NCI-H2171 (cell line): ENCODE results near the gene S100G.
"Not testable (repeated sequence)": the region's sequence is repeated elsewhere in the genome, so short reads cannot be mapped to it uniquely, and the experiment has no call there.

Source experiments
- DNase-seq: peaks from one replicate; lab custom pipeline; 2025; lab: John Stamatoyannopoulos, UW

Gene S100G, protein sequence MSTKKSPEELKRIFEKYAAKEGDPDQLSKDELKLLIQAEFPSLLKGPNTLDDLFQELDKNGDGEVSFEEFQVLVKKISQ

DNA sequence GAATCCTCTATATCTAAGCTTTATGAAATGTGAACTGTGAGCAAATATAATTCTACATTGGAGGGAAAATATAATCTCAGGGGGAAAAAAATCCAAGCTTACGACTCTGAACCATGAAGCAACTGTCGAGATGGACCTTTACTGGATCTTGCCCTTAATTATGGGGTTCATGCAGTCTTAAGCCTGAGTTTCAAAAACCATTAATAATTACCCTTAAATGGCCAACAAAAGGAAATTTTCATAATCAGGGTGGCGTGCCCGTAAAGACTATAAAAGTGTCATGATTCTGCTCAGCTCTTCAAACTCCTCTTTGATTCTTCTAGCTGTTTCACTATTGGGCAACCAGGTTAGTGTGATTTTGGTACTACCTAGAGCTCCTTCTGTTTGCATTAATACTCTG is at the start of gene S100G:
S100G (plus strand) TSS at position 301 of the 400 bp plus-strand sequence. CDS start 849 bp downstream, outside the sequence.
- no peak for DNase-seq

DNA sequence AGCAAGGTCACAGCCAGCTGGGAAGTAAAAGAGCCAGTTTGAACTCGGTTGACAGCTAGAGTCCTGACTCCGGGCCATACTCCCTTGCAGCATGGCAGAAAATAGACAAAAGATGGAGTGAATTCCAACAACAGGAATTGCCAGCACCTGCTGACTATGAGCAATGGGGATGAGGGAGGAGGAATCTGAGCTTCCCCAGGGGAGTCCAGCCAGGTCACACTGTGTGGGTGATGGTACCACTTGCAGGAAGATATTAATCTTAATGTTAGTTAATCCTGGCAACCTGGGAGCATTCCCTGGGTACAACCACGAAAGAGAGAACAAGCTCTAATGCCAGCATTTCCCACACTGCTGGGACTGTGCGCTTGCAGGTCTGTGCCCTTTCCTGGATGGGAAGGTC is 48.1 kb upstream of the S100G start:
- DNase-seq = no peak

DNA sequence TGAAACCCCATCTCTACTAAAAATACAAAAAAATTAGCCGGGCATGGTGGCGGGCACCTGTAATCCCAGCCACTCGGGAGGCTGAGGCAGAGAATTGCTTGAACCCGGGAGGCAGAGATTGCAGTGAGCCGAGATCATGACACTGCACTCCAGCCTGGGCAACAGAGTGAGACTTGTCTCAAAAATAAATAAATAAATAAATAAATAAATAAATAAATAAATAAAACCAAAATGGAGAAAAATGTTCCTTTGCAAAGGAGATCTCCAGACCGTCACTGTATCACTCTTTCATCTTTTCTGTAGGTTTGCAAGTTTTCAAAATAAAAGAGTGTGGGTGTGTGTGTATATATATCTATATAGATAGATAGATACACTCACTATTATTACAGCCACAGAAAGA is 46.7 kb upstream of the S100G start:
- DNase-seq = not testable (repeated sequence)

DNA sequence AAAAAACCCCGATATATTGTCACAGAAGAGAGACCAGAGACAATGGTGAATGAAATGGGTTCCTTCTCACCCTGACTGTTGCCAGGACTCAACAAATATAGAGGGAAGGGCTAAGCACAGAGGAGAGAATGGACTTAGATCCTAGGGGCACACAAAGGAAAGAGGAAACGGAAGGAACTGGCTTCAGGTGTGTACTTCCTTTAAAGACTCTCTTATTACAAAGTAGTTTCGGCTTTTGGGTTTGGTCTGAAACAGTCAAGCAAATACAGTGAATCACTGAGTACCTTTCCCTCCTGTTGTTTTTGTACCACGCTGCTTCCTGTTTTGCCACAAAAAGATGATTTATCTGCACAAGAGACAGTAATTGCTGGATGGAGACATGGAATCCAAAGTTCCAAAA is 46.1 kb upstream of the S100G start:
- DNase-seq = no peak

DNA sequence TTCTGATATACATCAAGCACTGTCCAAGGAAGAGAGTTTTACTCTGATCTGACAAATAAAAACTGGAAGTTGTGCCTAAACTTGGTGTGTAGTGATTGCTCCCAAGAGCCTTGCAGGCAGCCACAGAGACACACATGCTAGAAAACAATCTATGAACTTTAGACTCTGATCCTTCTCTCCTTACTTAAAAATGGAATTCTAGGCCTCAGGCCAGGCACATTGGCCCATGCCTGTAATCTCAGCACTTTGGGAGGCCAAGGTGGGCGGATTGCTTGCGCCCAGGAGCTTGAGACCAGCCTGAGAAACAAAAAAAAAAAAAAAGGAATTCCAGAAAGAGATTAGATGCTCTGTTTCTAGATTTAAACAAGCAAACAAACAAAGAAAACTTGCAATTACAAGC is 45.6 kb upstream of the S100G start:
- DNase-seq = no peak

DNA sequence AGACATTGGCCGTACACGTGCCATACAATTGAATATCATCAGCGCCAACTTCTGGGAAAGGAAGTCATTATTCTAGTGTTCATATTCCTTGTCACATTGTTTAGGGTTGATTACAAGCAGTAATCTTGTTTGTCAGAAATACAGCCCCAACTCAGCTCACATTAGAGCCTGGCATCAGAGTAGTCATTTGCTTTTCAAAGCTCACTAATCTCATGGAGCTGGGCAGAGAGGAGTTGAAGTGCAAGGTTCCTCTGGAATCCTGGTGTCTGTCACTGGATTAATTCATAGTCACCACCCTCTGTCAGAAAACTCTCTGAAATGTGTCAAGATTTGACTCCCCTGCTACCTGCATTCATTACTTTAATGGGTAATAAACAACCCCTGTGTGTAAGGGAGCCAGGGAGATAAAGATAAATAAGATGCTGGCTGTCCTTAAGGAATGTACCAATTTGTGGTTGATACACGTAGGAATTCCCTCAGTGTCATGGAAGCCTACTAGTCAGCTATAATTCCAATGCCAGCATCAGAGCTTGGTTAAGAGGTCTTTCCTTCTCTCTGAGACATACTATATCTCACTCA is 43.7 kb upstream of the S100G start:
- DNase-seq = no peak

DNA sequence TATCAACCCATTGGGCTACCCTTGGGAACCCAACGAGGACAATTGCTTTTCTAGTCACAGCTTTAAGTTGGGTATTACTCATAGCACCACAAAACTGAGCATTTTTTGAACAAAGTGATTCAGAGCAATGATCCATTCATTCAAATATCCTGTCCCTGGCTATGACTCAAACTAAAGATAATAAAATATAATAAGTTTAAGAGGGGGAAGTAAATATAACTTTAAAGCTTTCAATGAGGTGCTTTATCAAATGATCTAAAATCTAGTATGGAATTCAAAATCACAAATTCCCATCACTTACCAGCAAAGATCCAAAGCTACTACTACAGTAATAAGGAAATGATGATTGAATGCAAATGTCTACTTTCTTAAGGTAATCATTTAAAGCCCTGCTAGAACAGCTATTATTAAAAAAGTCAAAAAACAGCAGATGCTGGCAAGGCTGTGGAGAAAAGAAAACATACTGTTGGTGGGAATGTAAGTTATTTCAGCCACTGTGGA is 39.8 kb upstream of the S100G start:
- no peak for DNase-seq

DNA sequence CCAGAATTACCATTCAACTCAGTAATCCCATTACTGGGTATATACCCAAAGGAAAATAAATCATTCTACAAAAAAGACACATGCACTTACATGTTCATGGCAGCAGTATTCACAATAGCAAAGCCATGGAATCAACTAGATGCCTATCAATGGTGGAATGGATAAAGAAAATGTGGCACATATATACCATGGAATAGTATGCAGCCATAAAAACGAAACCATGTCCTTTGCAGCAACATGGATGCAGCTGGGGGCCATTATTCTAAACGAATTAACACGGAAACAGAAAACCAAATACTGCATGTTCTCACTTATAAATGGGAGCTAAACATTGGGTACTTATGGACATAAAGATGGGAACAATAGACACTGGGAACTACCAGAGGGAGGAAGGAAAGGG is 39.3 kb upstream of the S100G start:
- not testable (repeated sequence) for DNase-seq

DNA sequence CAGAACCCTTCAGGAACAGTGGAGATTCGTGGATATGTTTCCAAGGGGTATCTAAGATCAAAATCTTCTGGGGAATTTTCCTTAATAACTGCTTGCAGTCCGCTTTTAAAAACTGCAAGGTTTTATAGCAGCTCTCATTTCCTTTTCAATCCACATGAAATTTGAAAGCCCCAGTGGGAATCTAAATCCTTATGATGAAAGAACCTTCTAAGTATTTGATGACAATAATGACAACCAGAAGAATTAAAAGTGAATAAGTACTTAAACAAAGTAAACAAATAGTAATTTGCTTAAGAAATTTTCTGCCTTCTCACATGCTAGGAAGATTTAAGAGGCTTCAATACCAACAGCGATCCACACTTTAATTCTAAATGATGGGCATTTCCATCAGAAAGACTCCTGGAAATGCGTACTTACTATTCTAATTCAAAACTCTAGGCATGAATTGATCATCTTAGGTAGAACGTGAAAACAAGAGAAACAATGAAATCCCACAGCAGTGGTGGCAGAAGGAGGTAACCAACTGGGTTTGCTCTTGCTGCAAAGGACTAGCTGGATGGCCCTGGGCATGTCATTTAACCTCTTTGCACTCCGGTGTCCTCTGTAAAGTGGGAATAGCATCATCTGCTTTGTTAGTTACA is 37.6 kb upstream of the S100G start:
- no peak for DNase-seq

DNA sequence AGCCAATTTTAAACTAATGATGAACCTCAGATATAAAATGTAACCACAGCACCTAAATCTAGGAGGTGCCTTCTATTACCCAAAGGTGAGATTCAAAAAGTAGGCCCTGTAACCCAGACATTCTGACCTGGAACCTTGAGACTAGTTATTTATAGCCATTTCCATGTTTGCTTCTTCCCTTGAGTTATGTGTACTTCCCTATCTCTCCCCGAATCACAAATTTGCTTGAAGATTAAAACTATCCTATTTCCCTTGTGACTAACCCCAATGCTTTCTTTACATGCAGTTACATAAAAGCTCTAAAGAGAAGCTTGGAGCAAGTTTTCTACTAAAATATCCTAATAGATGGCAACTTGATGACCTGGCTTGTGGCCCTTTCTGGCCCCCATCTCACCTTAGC is 32.6 kb upstream of the S100G start:
- no peak for DNase-seq

DNA sequence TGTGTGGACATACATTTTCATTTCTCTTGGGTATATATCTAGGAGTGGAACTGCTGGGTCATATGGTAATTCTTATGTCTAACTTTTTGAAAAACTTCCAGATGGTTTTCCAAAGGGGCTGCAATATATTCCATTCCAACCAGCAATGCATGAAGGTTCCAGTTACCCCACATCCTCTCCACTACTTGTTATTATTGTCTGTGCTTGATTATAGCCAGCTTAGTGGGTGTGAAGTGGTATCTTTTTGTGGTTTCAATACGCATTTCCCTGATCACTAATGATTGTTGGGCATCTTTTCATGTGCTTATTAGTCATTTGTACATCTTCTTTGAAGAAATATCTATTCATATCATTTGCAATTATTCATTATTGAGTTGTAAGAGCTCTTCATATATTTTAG is 31.5 kb upstream of the S100G start:
- no peak for DNase-seq

DNA sequence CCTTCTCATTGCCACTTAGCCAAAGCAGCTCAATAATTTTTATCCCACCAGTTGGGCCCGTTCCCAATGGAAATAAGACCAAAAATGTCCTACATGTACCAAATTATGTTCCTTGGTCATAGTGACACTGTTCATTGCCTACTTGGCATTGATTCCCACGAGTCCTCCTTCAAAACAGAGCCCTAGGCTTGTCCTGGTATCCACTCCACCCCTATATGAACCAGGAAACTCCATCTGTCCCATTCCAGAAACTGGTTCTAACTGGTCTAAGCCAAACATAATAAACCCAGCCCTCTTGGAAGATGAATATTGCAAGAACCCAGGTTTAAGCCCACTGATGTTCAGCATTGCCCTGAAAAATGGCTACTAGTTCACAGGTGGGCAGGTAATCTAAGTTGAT is 30.9 kb upstream of the S100G start:
- no peak for DNase-seq

DNA sequence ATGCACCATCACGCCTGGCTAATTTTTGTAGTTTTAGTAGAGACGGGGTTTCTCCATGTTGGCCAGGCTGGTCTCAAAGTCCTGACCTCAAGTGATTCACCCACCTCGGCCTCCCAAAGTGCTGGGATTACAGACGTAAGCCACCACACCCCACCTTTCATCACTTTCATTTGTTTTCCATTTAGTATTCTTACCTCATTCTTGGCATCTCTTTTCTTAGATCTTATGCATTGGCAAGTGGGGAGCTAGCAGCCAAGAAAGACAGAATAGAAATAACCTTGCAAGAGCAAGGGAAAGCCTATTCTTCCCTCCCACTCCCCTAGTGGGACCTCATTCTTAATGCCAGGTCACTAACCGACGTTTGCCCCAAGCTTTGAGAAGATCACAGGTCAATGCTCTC is 21.4 kb upstream of the S100G start:
- DNase-seq = not testable (repeated sequence)

DNA sequence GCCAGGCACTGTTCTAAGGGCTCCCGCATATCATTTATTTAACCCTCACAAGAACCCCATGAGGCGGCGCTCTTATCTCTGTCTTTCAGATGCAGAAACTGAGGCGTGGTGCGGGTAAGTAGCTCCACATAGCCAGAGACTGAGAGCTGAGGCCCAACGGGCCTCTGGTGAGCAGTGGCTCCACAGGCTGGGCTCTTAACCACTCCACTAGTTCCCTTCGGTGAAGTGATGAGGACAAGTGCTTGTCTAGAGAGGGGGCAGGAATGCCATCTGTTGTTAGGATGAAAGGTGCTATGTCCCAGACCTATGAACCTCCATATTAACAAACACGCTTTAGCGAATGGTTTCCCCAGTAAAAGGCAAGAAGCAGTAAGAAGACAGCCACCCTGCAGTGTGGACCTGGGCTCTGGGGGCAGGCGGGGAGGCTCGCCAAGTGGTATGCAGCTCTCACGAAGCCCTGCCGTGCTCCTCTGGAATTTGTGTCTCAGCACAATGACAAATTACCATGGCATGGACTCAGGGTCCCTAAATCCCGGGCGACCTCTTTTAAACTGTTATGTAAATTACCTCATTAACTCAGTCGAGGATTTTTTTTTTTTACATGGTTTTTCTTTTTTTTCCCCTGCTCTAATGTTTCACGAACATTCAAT is 20.9 kb upstream of the S100G start:
- no peak for DNase-seq

DNA sequence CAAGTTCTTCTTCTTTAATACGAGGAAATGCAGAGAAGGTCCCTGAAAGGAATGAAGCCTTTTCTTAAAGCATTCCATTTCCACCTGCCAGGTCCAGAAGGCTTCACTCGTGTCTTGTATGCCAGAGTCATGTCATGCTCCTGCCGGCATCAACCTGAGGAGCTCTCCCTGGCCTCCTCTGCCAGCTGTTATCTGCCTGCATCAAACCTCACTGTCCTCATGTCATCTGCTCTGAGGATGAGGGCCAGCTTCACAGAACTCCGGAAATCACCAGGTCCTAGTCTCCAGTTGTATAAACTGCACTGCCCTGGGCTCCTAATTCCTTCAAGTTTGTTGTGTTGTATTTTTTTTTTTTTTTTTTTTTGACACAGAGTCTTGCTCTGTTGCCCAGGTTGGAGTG is 20.0 kb upstream of the S100G start:
- DNase-seq = no peak

DNA sequence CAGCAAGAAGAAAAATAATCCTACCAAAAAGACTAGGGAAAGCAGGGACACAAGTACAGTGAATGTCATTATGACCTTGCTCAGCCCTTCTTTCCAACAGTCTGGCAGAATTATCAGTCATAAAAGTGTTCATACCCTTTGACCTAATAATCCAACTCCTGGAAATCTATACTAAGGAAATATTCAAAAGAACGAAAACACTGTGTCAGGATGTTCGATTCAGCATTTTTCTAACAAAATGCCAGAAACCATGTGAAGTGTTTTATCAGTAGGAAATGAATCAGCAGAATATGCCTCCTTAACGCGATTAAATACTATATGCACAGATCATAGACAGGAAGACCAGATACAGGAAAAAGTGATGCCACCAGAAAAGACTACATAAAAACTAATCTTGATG is 16.2 kb upstream of the S100G start:
- no peak for DNase-seq

DNA sequence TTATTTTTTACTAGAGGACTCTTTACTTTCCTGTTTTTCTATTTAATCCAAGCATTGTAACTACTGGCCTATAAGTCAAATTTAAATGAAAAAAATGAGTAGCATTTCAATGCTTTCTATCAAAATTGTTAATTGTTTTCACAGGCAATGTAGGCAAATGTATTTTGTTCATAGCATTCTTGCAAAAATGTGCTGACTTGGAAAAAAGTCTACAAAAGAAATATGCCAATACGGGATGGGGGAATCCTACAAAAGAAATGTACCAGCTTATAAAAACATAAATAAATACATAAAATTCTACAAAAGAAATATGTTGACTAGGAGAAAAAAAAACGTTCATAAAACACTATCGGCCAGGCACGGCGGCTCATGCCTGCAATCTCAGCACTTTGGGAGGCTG is 14.9 kb upstream of the S100G start:
- DNase-seq = no peak

DNA sequence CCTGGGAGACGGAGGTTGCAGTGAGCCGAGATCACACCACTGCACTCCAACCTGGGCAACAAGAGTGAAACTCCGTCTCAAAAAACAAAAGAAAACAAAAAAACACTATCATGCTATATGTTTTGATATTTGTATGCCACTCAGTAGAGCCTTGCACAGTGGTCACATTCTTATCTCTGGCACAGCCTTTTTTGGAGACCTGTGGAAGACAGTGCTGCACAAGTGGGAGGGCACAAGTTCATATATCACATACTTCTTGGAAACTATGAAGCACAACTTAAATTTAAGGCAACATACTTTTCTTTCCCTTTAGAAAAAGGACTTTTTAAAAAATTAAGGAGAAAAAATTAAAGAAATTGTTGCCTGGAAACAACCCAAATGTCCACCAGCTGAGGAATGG is 14.4 kb upstream of the S100G start:
- no peak for DNase-seq

DNA sequence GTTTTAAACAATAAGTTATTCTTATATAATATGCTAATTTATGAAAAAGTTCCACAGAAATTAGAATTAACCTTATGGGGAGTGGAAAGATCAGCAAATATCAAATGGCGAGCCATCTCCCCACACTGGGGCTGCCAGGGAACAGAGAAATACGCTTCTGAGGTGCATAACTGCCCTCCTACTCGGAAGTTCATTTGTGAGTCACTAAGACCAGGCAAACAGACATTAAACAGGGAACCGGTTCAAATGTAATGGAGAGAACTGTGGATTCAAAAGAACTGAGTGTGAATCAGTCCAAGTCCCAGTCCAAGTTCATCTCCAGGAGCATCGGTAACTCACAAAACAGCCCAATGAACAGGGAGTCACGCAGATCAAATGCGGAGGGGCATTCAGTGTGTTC is 11.4 kb upstream of the S100G start:
- no peak for DNase-seq

DNA sequence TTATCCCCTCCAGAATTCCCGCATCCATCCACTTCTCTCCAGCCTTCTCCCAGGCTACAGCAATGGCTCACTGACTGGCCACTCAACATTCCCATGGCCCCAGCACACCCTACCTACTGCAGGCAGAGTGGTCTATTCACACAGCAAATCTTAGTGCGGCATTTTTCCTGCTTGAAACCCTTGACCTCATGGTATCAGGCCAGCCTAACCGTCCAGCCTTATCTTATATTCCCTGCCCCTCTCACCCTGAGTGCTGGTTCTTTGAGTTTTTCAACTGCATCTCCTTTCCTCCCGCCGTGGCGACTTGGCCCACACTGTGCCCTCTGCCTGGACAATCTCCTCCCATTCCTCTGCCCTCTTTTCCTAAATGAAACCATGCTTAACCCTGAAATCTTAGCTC is 10.0 kb upstream of the S100G start:
- DNase-seq = no peak

DNA sequence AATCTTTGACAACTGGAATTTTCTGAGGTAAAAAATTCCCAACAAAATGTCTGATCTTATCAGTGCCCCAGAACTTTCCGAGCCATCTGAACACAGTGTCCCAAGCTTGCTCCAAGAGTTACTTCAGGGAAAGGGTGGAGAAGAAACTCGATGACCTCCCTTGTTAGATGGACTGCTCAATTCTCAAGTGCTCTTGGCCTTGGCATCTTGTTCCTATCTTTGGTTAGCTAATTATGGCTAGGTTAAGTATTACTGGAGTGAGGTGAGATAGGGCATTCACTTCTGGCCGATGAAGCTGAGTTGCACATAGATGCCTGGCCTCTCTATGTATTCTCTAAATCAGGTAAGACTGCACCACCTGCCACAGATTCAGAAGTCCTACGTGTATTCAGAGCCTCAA is 9.1 kb upstream of the S100G start:
- no peak for DNase-seq

DNA sequence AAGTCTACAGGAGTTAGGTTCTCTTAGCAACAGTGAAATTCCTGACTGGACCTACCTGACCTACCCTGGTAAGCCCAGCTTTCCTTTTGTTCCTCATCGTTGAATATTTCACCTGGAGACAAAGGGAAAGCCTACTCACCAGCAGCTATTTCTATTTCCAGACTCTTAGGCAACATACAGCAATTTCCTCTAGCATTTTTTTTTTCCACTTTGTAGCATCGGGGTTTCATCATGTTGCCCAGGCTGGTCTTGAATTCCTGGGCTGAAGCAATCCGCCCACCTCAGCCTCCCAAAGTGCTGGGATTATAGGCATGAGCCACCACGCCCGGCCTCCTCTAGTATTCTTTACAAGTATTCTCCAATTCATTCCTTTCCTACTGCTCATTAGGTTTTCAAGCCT is 6.8 kb upstream of the S100G start:
- no peak for DNase-seq

DNA sequence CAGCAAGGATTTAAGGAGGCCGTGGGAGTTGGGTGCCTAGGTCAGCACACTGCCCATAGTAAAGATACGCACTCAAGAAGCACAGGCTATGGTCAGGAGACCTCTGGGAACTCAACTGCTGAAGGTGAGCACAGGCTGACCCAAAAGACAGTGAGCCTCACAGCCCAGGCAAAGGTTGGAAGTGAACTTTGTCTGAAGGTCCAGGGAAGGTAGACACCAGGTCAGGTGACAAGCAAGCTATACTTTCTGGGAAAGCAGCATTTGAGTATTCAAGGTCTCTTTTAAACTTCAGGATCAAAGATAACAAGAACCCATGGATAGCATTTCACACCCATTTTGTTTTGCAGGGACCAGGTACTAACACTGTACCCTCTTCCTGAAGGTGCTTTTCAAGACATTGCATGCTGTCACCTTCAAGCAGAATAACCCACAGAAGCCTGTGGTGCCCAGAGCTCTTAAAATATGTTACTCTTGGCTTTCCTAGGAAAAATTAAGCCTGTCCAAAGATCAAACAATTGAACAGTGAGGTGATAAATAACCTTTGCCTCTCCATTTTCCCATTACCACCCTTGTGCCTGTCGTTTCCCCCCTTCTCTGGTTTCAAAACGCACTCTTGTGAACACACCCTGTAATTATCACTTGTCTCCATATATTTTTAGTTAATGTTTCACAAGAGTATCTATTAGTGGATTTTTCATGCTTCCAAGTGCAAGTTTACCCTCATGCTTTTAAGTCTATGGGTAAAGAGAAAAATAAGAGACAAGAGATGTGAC is 3.4 kb upstream of the S100G start:
- no peak for DNase-seq
